CD4-positive, alpha-beta T cell (primary cell): Measurements from ENCODE around the gene PPP2R3A. TPM values are rescaled to one million over a fixed set of nuclear protein-coding genes. Genes with fewer than 3 reads are reported as not detected.

Experiments used
- ATAC-seq: fragments of 200-7000 bp; cut with Tn5 transposase; one replicate; pipeline ENCODE4 v1.10.0; 2022; ENCODE audit warnings: mild to moderate bottlenecking; ENCODE audit not compliant: poor library complexity
- CTCF ChIA-PET: fragments of 350-600 bp; sonication (Branson Sonifier 250); formaldehyde crosslinking; loops from one replicate; lab custom pipeline; 2021; ENCODE audit warnings: antibody characterized with exemption, inconsistent platforms; lab: Charles Lee
- POLR2A ChIA-PET: fragments of 350-600 bp; sonication (Branson Sonifier 250); formaldehyde crosslinking; loops from one replicate; lab custom pipeline; 2021; ENCODE audit warnings: antibody characterized with exemption, inconsistent platforms; lab: Charles Lee
- DNase-seq, 14 experiments: peaks; one replicate each; pipeline ENCODE4 v3.0.0-alpha.2; 2013 to 2020; ENCODE audit warnings: mixed read lengths in 2 of 14
- H3K27ac ChIP-seq, 2 donors: one replicate each; pipeline versions ENCODE4 v1.5.1 to v1.7.0; 2013; ENCODE audit warnings: low read length in 2 of 2, low read depth in 1 of 2, mild to moderate bottlenecking in 1 of 2
- H3K27me3 ChIP-seq, 2 experiments: 1 replicate in 1 of 2; 2 replicates in 1 of 2; pipeline versions ENCODE4 v1.6.1 to v1.7.0; 2013; ENCODE audit warnings: low read length in 2 of 2, control low read depth in 1 of 2, mild to moderate bottlenecking in 1 of 2, moderate library complexity in 1 of 2; ENCODE audit not compliant: insufficient read depth in 2 of 2, control insufficient read depth in 1 of 2
- H3K36me3 ChIP-seq: one replicate; pipeline ENCODE4 v1.6.1; 2013; ENCODE audit warnings: low read length, control low read depth; ENCODE audit not compliant: insufficient read depth
- H3K4me1 ChIP-seq: one replicate; pipeline ENCODE4 v1.6.1; 2013; ENCODE audit warnings: low read length, control low read depth; ENCODE audit not compliant: insufficient read depth
- H3K4me3 ChIP-seq: one replicate; pipeline ENCODE4 v1.5.1; 2013; ENCODE audit warnings: mild to moderate bottlenecking, low read length, moderate library complexity
- H3K9me3 ChIP-seq, 2 experiments: 1 replicate in 1 of 2; 2 replicates in 1 of 2; pipeline versions ENCODE4 v1.6.1 to v1.7.0; 2013; ENCODE audit warnings: low read length in 2 of 2, mild to moderate bottlenecking in 2 of 2, control low read depth in 1 of 2, moderate library complexity in 1 of 2; ENCODE audit not compliant: control insufficient read depth in 1 of 2, insufficient read depth in 1 of 2
- H3K27ac Mint-ChIP-seq: one replicate; pipeline ENCODE4 v1.8.0; 2020; ENCODE audit warnings: mixed read lengths
- H3K27me3 Mint-ChIP-seq: one replicate; pipeline ENCODE4 v1.8.0; 2021; ENCODE audit warnings: mixed read lengths
- H3K36me3 Mint-ChIP-seq: one replicate; pipeline ENCODE4 v1.8.0; 2021; ENCODE audit warnings: low read depth, mixed read lengths
- H3K4me1 Mint-ChIP-seq: one replicate; pipeline ENCODE4 v1.8.0; 2021; ENCODE audit warnings: low read depth, mixed read lengths
- H3K4me3 Mint-ChIP-seq: one replicate; pipeline ENCODE4 v1.8.0; 2020; ENCODE audit warnings: mild to moderate bottlenecking, mixed read lengths
- H3K9me3 Mint-ChIP-seq: one replicate; pipeline ENCODE4 v1.8.0; 2020; ENCODE audit warnings: mixed read lengths
- CTCF ChIP-seq: fragments of 200-600 bp; IDR thresholded peaks from one replicate; pipeline ENCODE4 v1.8.0; 2022; ENCODE audit warnings: antibody characterized with exemption, mild to moderate bottlenecking
- intact Hi-C, 2 experiments: fragments of 100-400 bp; cut with DNase I in 1 of 2; cut with micrococcal nuclease in 1 of 2; formaldehyde crosslinking; loops; one replicate each; pipeline versions ENCODE4 v1.15.1 to v1.9.0; 2023 to 2025; cut with DNase I, micrococcal nuclease
- total RNA-seq, 174 experiments: library from RNA in 2 of 174; stranded (reverse) in 2 of 174; gene quantifications; one replicate each; pipeline ENCODE4 v1.2.3 and lab custom pipeline; 2021 to 2026

PPP2R3A gene
- total RNA-seq, 2 experiments from 2014 or later: 0.14 to 0.31 TPM

GRCh38 chr3:135966271-135966961 is 888 bp downstream of the PPP2R3A start:
- ChIA-PET CTCF (no interaction called here), POLR2A (no interaction called here)
- Histone ChIP-seq H3K27ac (no peak overlapping the region), H3K9me3 (peaks cover 5 to 9% of the 10 kb centered on the region in 2 experiments), H3K4me3 (peak overlapping the region; percentile 64), H3K4me1 (peaks cover 12% of the 10 kb centered on the region), H3K36me3 (no peaks in the 10 kb centered on the region), H3K27me3 (peaks cover 16 to 31% of the 10 kb centered on the region in 2 experiments)
- Mint-ChIP-seq H3K27me3 (peaks cover 47% of the 10 kb centered on the region), H3K4me1 (peaks cover 13% of the 10 kb centered on the region), H3K27ac (no peak overlapping the region), H3K4me3 (peak overlapping the region; percentile 83), H3K36me3 (no peaks in the 10 kb centered on the region), H3K9me3 (peaks cover 5% of the 10 kb centered on the region)
- DNase-seq: no peak
- intact Hi-C loops: no loop called here
- ATAC-seq: no peak
- TF ChIP-seq CTCF: no peak

DNA sequence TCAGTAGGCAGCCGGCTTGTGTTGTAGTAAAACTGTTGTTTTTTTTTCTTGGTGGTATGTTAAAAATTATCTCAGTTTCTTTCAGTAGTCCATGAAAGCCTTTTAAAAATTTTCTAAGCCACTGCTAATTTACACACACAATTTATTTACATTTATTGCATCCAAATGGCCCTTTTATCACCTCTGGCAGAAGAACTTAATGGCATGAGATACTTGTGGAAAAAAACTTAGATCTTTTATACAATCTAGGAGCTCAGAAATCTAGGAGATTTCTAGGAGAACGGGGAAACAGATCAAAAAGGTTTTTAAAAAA is 1.4 kb downstream of the PPP2R3A start:
- Histone ChIP-seq H3K4me3 (no peak overlapping the region), H3K4me1 (peaks cover 12% of the 10 kb centered on the region), H3K9me3 (peaks cover 3 to 9% of the 10 kb centered on the region in 2 experiments), H3K27ac (no peak overlapping the region), H3K27me3 (peaks cover 16 to 32% of the 10 kb centered on the region in 2 experiments), H3K36me3 (no peaks in the 10 kb centered on the region)
- H3K27me3 Mint-ChIP-seq: peaks cover 48% of the 10 kb centered on the region
- no peak for TF ChIP-seq CTCF
- intact Hi-C loops: no loop called here
- POLR2A ChIA-PET: no interaction called here
- no peaks in the 10 kb centered on the region for H3K36me3 Mint-ChIP-seq
- ATAC-seq (no peak), DNase-seq (no peak)
- H3K27ac Mint-ChIP-seq: no peak overlapping the region
- H3K9me3 Mint-ChIP-seq: peaks cover 3% of the 10 kb centered on the region
- peaks cover 13% of the 10 kb centered on the region for H3K4me1 Mint-ChIP-seq
- H3K4me3 Mint-ChIP-seq: peak overlapping the region; percentile 83
- CTCF ChIA-PET: no interaction called here

DNA sequence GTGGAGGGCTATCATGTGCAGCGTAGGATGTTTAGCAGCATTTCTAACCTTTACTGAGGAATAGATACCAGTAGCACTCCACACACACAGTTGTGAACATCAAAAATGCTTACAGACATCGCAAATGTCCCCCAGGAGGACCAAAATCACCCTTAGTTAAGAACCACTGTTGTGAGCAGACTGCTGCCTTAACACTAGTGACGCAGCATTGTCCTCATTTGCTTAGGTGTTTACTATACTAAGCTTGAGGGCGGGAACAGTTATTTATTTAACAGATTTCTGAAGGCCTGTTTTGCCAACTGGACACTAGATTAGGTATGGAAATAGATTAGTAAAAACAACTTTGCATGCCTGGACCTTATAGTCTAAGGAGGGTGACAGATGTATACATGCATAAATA is 2.3 kb downstream of the PPP2R3A start:
- Mint-ChIP-seq H3K4me3 (peak overlapping the region; percentile 42), H3K27me3 (peaks cover 55% of the 10 kb centered on the region), H3K27ac (no peak overlapping the region), H3K4me1 (peaks cover 13% of the 10 kb centered on the region), H3K9me3 (no peaks in the 10 kb centered on the region), H3K36me3 (no peaks in the 10 kb centered on the region)
- ATAC-seq (no peak), DNase-seq (no peak)
- no peaks in the 10 kb centered on the region for H3K36me3 ChIP-seq
- peaks cover 12% of the 10 kb centered on the region for H3K4me1 ChIP-seq
- no peak overlapping the region for H3K27ac ChIP-seq
- no peak overlapping the region for H3K4me3 ChIP-seq
- TF ChIP-seq CTCF: no peak
- POLR2A ChIA-PET: no interaction called here
- H3K27me3 ChIP-seq: peaks cover 16 to 32% of the 10 kb centered on the region in 2 experiments
- H3K9me3 ChIP-seq: peaks cover 0 to 9% of the 10 kb centered on the region in 2 experiments
- CTCF ChIA-PET: no interaction called here
- intact Hi-C loops: no loop called here
